Endothelial cell of hepatic sinusoid (primary cell): Measurements from ENCODE around the gene TPRN.

Experiments used
- in situ Hi-C: cut with HindIII; loops from 2 replicates; pipeline ENCODE4 v1.10.0; 2017; ENCODE audit warnings: low sequenced_read_pairs

Gene TPRN

DNA sequence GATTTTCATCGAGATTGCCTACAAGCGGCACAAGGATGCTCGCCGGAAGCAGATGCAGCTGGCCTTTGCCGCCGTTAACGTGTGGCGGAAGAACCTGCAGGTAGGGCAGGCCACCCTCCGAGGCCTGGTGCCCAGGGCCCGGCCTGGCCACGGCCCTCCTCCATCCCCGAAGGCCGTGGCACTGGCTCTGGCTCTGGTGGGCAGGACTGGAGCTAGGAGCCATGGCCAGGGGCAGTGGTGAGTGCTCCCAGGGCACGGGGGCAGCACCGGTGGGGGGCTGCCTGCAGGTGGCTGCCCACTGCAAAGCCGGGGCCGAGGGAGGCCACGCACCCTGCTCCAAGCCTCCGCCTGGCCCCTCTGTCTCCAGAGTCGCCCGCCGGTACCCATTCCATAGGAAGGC lies 36.7 kb downstream of the TPRN start:
- in situ Hi-C loops = loop anchor here (25.0 kb wide), 2 partner anchors 227 to 352 kb away; partner anchors contain the start of genes C8G, FBXW5 and RABL6

GRCh38 chr9:137163365-137163715 lies 37.2 kb downstream of the TPRN start:
- in situ Hi-C loops = loop anchor here (25.0 kb wide), 2 partner anchors 226 to 351 kb away; partner anchors contain the start of genes C8G, FBXW5 and RABL6

DNA sequence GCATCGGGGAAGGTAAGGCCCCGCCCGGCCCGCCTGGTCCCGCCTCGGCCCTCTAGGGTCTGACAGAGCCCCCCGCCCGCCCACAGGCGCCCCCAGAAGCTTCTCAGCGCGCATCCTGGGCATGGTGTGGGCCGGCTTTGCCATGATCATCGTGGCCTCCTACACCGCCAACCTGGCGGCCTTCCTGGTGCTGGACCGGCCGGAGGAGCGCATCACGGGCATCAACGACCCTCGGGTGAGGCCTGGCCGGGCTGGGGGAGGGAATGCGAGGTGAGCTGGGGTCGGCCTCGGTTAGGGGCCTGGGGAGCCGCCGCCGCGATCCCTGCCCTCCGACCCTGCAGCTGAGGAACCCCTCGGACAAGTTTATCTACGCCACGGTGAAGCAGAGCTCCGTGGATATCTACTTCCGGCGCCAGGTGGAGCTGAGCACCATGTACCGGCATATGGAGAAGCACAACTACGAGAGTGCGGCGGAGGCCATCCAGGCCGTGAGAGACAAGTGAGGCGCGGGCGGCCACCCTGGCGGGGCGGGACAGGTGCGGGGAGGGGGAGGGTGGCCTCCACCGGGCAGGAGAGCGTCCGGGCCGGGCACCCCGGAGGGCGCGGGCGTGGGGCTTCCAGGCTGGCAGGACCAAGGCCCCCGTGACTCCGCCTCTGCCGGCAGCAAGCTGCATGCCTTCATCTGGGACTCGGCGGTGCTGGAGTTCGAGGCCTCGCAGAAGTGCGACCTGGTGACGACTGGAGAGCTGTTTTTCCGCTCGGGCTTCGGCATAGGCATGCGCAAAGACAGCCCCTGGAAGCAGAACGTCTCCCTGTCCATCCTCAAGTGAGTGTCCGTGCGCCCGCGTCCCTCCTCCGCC lies 37.8 kb downstream of the TPRN start:
- in situ Hi-C loops = loop anchor here (25.0 kb wide), 2 partner anchors 225 to 350 kb away; partner anchors contain the start of genes C8G, FBXW5 and RABL6

GRCh38 chr9:137161558-137162486 lies 38.7 kb downstream of the TPRN start:
- in situ Hi-C loops = loop anchor here (25.0 kb wide), 2 partner anchors 225 to 350 kb away; partner anchors contain the start of genes C8G, FBXW5 and RABL6

- in situ Hi-C loops = loop anchor here (25.0 kb wide), 2 partner anchors 224 to 349 kb away; partner anchors contain the start of genes C8G, FBXW5 and RABL6
Observed at GRCh38 chr9:137160716-137161557, 39.6 kb downstream of the TPRN start.

DNA sequence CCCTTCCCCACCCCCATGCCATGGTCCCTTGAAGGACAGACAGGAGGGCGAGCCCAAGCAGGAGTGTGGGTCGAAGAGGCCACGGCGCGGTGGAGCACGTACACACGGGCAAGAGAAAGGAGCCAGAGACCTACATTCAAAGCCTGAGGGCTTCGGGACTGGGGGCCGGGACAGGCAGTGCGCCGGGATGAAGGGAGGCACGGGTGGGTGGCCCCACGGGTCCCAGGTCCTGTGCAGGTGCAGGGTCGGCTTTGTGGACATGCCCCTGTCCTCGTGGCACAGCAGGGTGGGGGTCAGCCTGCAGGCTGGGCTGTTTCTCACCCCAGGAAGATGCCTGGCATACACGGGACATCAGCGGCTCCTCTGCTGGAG lies 40.5 kb downstream of the TPRN start:
- in situ Hi-C loops = loop anchor here (25.0 kb wide), 2 partner anchors 223 to 348 kb away; partner anchors contain the start of genes C8G, FBXW5 and RABL6

- in situ Hi-C loops = loop anchor here (25.0 kb wide), 2 partner anchors 222 to 347 kb away; partner anchors contain the start of genes C8G, FBXW5 and RABL6
Observed at GRCh38 chr9:137159105-137160053, 41.2 kb downstream of the TPRN start.

- in situ Hi-C loops = loop anchor here (25.0 kb wide), 2 partner anchors 221 to 346 kb away; partner anchors contain the start of genes C8G, FBXW5 and RABL6
Observed at GRCh38 chr9:137158625-137159024, 41.9 kb downstream of the TPRN start.

GRCh38 chr9:137157618-137158415 lies 42.7 kb downstream of the TPRN start:
- in situ Hi-C loops = loop anchor here (25.0 kb wide), 2 partner anchors 221 to 346 kb away; partner anchors contain the start of genes C8G, FBXW5 and RABL6

DNA sequence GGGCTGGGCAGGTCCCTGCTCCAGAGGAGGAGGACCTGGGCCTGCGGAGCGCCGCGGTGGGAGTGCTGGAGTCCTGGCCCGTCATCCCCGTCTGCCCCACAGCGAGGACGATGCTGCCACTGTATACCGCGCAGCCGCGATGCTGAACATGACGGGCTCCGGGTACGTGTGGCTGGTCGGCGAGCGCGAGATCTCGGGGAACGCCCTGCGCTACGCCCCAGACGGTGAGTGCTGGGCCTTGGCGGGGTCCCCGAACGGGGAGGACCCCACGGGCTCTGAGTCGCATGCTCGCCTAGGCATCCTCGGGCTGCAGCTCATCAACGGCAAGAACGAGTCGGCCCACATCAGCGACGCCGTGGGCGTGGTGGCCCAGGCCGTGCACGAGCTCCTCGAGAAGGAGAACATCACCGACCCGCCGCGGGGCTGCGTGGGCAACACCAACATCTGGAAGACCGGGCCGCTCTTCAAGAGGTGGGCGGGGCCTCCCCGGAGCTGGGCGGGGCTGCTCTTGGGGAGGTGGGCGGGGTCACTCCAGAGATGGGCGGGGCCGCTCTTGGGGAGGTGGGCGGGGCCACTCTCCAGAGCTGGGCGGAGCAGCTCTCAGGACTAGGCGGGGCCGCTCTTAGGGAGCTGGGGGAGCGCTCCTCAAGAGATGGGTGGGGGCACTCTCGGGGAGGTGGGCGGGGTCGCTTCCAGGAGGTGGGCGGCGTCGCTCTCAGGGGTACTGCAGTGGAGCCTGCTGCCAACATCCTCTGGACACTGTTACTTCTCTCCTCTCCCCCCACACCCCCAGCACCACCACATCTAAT lies 43.8 kb downstream of the TPRN start:
- in situ Hi-C loops = loop anchor here (25.0 kb wide), 2 partner anchors 219 to 344 kb away; partner anchors contain the start of genes C8G, FBXW5 and RABL6

DNA sequence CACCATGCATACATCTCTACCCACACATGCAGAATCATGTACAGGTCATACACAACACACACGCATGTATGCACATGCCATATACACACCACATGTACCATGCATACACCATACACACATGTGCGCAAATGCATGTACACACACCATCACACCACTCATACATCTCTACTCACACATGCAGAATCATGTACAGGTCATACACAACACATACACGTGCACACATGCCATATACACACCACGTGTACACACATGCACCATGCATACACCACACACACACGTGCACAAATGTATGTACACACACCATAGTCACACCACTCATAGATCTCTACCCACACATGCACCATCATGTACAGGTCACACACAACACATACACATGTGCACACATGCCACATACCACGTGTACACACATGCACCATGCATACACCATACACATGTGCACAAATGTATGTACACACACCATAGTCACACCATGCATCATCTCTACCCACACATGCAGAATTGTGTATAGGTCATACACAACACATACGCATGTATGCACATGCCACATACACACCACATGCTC lies 47.6 kb downstream of the TPRN start:
- in situ Hi-C loops = loop anchor here (25.0 kb wide), 2 partner anchors 216 to 341 kb away; partner anchors contain the start of genes C8G, FBXW5 and RABL6

DNA sequence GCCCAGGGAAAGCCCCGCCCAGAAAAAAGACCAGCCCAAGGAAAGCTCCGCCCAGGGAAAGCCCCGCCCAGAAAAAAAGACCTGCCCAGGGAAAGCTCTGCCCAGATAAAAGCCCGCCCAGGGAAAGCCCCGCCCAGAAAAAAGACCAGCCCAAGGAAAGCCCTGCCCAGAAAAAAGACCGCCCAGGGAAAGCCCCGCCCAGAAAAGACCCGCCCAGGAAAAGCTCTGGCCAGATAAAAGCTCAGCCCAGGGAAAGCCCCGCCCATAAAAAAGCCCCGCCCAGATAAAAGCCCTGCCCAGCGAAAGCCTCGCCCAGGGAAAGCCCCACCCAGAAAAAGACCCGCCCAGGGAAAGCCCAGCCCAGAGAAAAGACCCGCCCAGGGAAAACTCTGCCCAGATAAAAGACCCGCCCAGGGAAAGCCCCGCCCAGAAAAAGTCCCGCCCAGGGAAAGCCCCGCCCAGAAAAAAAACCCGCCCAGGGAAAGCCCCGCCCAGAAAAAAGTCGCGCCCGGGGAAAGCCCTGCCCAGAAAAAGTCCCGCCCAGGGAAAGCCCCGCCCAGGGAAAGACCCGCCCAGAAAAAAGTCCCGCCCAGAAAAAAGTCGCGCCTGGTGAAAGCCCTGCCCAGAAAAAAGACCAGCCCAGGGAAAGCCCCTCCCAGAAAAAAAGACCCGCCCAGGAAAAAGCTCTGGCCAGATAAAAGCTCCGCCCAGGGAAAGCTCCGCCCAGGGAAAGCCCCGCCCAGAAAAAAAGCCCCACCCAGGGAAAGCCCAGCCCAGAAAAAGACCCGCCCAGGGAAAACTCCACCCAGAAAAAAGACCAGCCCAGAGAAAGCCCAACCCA lies 49.7 kb downstream of the TPRN start:
- in situ Hi-C loops = loop anchor here (25.0 kb wide), 2 partner anchors 214 to 339 kb away; partner anchors contain the start of genes C8G, FBXW5 and RABL6

DNA sequence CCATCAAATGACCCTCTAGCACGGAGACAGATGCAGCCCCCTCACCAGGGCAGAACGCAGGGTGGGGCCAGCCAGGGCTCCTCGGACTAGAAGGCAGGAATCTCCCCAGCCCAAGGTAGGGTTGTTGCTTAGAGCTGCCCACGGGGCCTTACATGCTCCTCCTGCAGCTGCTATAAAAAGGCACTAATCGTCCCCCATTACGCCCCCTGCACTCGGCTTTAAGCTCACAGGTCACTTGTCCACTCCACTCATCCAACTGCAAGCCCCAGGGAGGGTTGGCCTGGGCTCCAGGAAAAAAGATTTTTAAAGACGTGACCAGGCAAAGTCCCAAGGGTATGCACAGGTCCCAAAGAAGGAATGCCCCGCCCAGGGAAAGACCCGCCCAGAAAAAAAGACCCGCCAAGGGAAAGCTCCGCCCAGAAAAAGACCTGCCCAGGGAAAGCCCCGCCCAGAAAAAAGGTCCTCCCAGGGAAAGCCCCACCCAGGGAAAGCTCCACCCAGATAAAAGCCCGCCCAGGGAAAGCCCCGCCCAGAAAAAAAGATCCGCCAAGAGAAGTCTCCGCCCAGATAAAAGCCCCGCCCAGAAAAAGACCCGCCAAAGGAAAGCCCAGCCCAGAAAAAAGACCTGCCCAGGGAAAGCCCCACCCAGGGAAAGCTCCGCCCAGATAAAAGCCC lies 50.5 kb downstream of the TPRN start:
- in situ Hi-C loops = loop anchor here (25.0 kb wide), 2 partner anchors 213 to 338 kb away; partner anchors contain the start of genes C8G, FBXW5 and RABL6

DNA sequence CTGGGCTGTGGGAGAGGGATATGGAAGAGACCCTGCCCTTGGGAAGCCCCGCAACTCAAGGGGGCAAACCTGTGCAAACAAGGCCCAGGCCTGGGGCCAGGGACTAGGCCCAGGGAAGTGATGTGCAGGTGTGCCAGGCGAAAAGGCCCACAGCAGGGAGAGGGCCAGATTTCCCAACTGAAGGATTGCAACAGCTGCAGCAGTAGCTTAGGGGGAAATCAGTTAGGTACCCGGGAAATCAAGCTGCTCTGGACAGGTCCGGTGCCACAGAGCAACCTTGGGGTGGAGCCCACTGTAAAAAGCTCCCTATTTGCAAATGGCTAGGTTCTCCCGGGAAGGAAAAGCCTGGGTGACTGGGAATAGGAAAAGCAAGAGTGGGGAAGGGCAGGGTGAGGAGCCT lies 51.2 kb downstream of the TPRN start:
- in situ Hi-C loops = no loop called here

DNA sequence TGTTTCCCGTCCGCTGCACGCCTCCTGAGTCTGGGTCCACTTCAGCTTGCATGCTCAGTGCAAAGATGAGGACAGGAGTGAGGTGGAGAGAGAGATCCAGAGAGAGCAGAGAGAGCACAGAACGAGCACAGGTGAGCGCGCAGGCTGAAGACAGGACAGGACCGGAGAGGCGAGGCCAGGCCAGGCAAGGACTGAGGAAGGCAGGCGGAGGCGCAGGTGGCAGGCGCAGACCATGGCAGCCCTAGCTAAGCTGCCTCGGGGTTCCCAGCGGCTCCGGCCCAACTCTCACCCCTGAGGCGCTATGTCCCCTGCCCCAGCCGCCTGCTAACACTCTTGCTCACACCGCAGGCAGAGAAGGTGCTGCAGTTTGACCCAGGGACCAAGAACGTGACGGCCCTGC lies 51.9 kb downstream of the TPRN start:
- in situ Hi-C loops = no loop called here
